ENCODE results near the gene UBQLN3.

The UBQLN3 gene

DNA sequence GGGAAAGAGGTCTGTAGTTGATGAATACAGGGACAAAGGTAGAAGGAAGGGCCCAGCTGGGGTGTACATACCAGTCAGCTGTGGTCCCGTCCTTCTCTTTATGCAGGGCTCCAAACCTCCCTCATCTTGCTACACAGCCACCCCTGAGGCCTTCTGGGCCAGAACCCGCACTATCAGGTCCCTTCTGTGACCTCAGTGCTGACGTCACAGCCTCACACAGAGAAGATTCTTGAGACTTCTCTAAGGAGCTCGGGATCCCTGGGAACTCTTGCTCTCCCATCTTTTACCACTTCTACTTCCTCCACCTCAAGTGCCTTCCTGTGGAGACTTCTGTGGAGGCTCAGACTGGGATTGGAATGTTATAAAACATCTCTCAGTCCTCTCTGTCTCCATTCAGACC lies at the start of gene UBQLN3:
Gene UBQLN3, minus strand, starts transcription at position 155 of the 400 bp plus-strand sequence. CDS start 399 bp downstream, outside the sequence.
- Mint-ChIP-seq H3K4me1 (no peaks in the 10 kb centered on the region), H3K27ac (no peak within 1 kb of the TSS), H3K4me3 (no peak within 1 kb of the TSS), H3K36me3 (no peaks in the 10 kb centered on the region), H3K9me3 (no peaks in the 10 kb centered on the region), H3K27me3 (no peaks in the 10 kb centered on the region)

GRCh38 chr11:5557751-5558150 lies 48.0 kb upstream of the UBQLN3 start:
- no peaks in the 10 kb centered on the region for H3K9me3 Mint-ChIP-seq
- no peaks in the 10 kb centered on the region for H3K27me3 Mint-ChIP-seq
- H3K4me3 Mint-ChIP-seq, result no peak overlapping the region
- H3K36me3 Mint-ChIP-seq, result no peaks in the 10 kb centered on the region
- no peaks in the 10 kb centered on the region for H3K4me1 Mint-ChIP-seq
- H3K27ac Mint-ChIP-seq, result no peak overlapping the region

GRCh38 chr11:5556596-5557188 lies 46.9 kb upstream of the UBQLN3 start:
- Mint-ChIP-seq H3K4me1 (no peaks in the 10 kb centered on the region), H3K4me3 (no peak overlapping the region), H3K27ac (no peak overlapping the region), H3K36me3 (no peaks in the 10 kb centered on the region), H3K9me3 (no peaks in the 10 kb centered on the region), H3K27me3 (no peaks in the 10 kb centered on the region)

GRCh38 chr11:5553343-5553742 lies 43.6 kb upstream of the UBQLN3 start:
- Mint-ChIP-seq H3K4me1 (no peaks in the 10 kb centered on the region), H3K36me3 (no peaks in the 10 kb centered on the region), H3K27me3 (no peaks in the 10 kb centered on the region), H3K4me3 (no peak overlapping the region), H3K9me3 (no peaks in the 10 kb centered on the region), H3K27ac (no peak overlapping the region)

- Mint-ChIP-seq H3K36me3 (no peaks in the 10 kb centered on the region), H3K9me3 (no peaks in the 10 kb centered on the region), H3K4me3 (no peak overlapping the region), H3K27ac (no peak overlapping the region), H3K4me1 (no peaks in the 10 kb centered on the region), H3K27me3 (no peaks in the 10 kb centered on the region)
Measured at GRCh38 chr11:5550440-5551095, 40.8 kb upstream of the UBQLN3 start.

- Mint-ChIP-seq H3K4me1 (no peaks in the 10 kb centered on the region), H3K9me3 (no peaks in the 10 kb centered on the region), H3K4me3 (no peak within 1 kb of the TSS), H3K27me3 (no peaks in the 10 kb centered on the region), H3K27ac (no peak within 1 kb of the TSS), H3K36me3 (no peaks in the 10 kb centered on the region)
Measured at GRCh38 chr11:5548440-5548839, 38.7 kb upstream of the UBQLN3 start, which contains the start of gene OR52H1. OR52H1 (minus strand) TSS chr11:5548540; CDS start chr11:5545505, 3,035 bp downstream.

DNA sequence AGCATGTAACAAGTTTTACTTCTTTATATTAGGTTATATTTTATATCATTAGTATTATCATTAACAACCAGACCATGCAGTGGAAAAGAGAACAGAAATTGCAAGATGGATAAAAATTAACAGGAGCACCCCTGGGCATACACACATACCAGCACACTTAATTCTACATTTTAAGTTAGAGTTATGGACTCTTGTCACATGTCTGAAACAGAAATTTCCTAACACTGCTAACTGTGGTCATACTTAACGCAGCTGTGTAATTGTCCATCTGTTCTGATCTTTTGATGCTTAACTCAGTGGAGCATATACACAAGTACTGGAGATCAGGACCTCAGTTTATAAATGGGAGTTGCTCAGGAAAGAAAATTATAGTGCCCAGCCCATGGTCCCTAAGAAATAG lies 38.2 kb upstream of the UBQLN3 start:
- Mint-ChIP-seq H3K4me1 (no peaks in the 10 kb centered on the region), H3K4me3 (no peak overlapping the region), H3K9me3 (no peaks in the 10 kb centered on the region), H3K36me3 (no peaks in the 10 kb centered on the region), H3K27ac (no peak overlapping the region), H3K27me3 (no peaks in the 10 kb centered on the region)

DNA sequence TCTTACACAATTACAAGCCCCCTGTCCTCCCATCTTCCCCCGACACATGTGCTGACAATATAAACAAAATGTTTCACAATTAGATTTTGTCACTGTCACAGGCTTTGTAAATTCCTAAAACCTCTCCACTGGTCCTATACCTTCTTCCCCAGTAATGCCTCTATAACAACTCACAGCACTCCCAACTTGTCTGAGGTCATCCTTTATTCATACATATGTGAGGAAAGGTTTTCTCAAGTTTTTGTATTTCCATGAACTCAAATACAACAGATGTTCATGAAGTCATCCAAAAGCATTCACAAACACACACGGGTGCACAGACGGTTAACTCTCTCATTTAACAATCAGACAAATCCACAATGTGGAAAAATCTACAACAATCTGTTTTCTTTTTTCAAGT lies 36.7 kb upstream of the UBQLN3 start:
- Mint-ChIP-seq H3K9me3 (no peaks in the 10 kb centered on the region), H3K36me3 (no peaks in the 10 kb centered on the region), H3K4me3 (no peak overlapping the region), H3K27ac (no peak overlapping the region), H3K4me1 (no peaks in the 10 kb centered on the region), H3K27me3 (no peaks in the 10 kb centered on the region)

GRCh38 chr11:5541427-5541826 lies 31.7 kb upstream of the UBQLN3 start:
- Mint-ChIP-seq H3K27ac (no peak overlapping the region), H3K4me1 (no peaks in the 10 kb centered on the region), H3K36me3 (no peaks in the 10 kb centered on the region), H3K27me3 (no peaks in the 10 kb centered on the region), H3K4me3 (no peak overlapping the region), H3K9me3 (no peaks in the 10 kb centered on the region)

DNA sequence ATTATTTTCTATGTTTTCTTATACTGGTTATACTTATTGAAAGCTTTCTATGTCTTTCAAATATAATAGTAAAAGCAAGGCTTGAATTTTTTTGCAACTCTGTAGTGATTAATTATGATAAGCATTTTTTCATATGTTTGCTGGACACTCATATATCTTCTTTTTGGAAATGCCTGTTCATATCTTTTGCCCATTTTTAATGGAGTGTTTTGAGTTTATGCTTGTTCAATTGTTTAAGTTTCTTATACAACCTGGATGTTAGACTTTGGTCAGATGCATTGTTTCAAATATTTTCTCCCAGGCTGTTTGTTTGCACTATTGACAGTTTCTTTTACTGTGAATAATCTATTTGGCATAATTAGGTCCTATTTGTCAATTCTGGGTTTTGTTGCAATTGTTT lies 26.7 kb upstream of the UBQLN3 start:
- Mint-ChIP-seq H3K4me3 (no peak overlapping the region), H3K36me3 (no peaks in the 10 kb centered on the region), H3K4me1 (no peaks in the 10 kb centered on the region), H3K9me3 (no peaks in the 10 kb centered on the region), H3K27ac (no peak overlapping the region), H3K27me3 (no peaks in the 10 kb centered on the region)

- H3K9me3 Mint-ChIP-seq, result no peaks in the 10 kb centered on the region
- no peaks in the 10 kb centered on the region for H3K4me1 Mint-ChIP-seq
- no peak overlapping the region for H3K4me3 Mint-ChIP-seq
- no peak overlapping the region for H3K27ac Mint-ChIP-seq
- H3K36me3 Mint-ChIP-seq, result no peaks in the 10 kb centered on the region
- no peaks in the 10 kb centered on the region for H3K27me3 Mint-ChIP-seq
Measured at GRCh38 chr11:5534046-5534445, 24.3 kb upstream of the UBQLN3 start.

GRCh38 chr11:5531053-5531831 lies 21.5 kb upstream of the UBQLN3 start:
- no peaks in the 10 kb centered on the region for H3K27me3 Mint-ChIP-seq

GRCh38 chr11:5528495-5528894 lies 18.7 kb upstream of the UBQLN3 start:
- no peaks in the 10 kb centered on the region for H3K9me3 Mint-ChIP-seq
- H3K27ac Mint-ChIP-seq, result no peak overlapping the region
- no peaks in the 10 kb centered on the region for H3K4me1 Mint-ChIP-seq
- H3K4me3 Mint-ChIP-seq, result no peak overlapping the region
- H3K27me3 Mint-ChIP-seq, result no peaks in the 10 kb centered on the region
- H3K36me3 Mint-ChIP-seq, result no peaks in the 10 kb centered on the region

More at GRCh38 chr11:5531053-5531831, 21.5 kb upstream of the UBQLN3 start:
- Mint-ChIP-seq H3K36me3 (no peaks in the 10 kb centered on the region), H3K4me1 (no peaks in the 10 kb centered on the region), H3K4me3 (no peak overlapping the region), H3K27ac (no peak overlapping the region), H3K9me3 (no peaks in the 10 kb centered on the region)

- Mint-ChIP-seq H3K4me3 (no peak overlapping the region), H3K27ac (no peak overlapping the region), H3K36me3 (no peaks in the 10 kb centered on the region), H3K27me3 (no peaks in the 10 kb centered on the region), H3K9me3 (no peaks in the 10 kb centered on the region), H3K4me1 (no peaks in the 10 kb centered on the region)
Measured at GRCh38 chr11:5527716-5528115, 18.0 kb upstream of the UBQLN3 start.

GRCh38 chr11:5524756-5525155 lies 15.0 kb upstream of the UBQLN3 start:
- Mint-ChIP-seq H3K36me3 (no peaks in the 10 kb centered on the region), H3K9me3 (no peaks in the 10 kb centered on the region), H3K27ac (no peak overlapping the region), H3K4me1 (no peaks in the 10 kb centered on the region), H3K4me3 (no peak overlapping the region), H3K27me3 (no peaks in the 10 kb centered on the region)

DNA sequence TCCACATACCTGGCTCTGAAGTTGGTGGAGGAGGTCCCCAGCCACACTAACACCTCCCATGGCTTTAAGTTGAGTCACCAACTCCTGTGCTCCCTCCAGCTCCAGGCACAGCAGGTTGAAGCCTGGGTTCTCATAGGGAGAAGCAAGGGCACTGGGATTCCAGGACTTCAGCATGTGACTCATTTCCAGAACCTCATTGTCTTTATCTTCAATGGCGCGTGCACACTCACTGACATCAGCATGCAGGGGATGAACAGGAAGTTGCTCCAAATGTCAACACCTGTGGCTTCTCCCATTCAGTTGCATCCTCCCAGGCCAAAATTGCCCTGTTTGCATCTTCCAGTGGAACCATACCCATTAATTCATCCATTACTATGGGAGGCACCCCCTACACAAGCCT lies 12.6 kb upstream of the UBQLN3 start:
- H3K4me1 Mint-ChIP-seq, result no peaks in the 10 kb centered on the region
- no peak overlapping the region for H3K27ac Mint-ChIP-seq
- H3K9me3 Mint-ChIP-seq, result no peaks in the 10 kb centered on the region
- no peak overlapping the region for H3K4me3 Mint-ChIP-seq
- H3K36me3 Mint-ChIP-seq, result no peaks in the 10 kb centered on the region
- no peaks in the 10 kb centered on the region for H3K27me3 Mint-ChIP-seq

All from activated naive CD4-positive, alpha-beta T cell treated with anti-CD3 and anti-CD28 coated beads, Interleukin-2, amount 50 U/mL, for 24 hours (primary cell).